ENCODE measurements around the gene CPNE6.

The CPNE6 gene

DNA sequence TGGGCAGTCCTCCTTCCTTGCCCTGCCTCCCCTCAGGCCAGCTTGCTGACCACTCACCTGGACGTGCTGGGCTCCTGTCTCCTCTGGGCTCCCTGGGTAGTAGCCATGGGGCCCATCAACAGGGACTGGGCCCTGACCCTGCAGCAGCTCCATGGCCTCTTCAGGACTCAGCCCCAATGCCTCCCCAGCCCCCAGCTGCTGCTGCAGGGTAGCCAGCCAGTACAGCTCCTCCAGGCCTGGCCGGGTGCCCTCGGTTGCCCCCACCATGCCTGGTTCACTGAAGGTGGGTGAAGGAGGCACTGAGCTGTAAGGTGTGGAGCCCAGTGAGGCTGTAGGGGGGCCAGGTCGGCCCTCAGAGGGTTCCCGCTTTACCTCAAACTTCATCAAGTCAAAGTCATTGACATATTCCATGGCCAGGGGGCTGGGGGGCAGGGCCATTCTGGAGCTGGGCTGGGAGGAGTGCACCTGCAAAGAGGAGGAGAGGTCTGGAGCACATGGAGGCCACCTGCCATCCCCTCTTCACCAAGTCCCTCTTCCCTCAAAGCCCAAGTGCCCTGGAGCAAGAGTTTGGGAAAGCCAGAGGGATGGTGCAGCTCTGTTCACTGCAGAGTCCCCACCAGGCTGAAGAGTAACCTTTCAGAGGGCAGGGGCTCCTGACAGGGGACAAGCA lies 11.2 kb downstream of the CPNE6 start:
- DNase-seq (ENCODE audit: low spot score) = no peak
- TF ChIP-seq, protein P1, sequence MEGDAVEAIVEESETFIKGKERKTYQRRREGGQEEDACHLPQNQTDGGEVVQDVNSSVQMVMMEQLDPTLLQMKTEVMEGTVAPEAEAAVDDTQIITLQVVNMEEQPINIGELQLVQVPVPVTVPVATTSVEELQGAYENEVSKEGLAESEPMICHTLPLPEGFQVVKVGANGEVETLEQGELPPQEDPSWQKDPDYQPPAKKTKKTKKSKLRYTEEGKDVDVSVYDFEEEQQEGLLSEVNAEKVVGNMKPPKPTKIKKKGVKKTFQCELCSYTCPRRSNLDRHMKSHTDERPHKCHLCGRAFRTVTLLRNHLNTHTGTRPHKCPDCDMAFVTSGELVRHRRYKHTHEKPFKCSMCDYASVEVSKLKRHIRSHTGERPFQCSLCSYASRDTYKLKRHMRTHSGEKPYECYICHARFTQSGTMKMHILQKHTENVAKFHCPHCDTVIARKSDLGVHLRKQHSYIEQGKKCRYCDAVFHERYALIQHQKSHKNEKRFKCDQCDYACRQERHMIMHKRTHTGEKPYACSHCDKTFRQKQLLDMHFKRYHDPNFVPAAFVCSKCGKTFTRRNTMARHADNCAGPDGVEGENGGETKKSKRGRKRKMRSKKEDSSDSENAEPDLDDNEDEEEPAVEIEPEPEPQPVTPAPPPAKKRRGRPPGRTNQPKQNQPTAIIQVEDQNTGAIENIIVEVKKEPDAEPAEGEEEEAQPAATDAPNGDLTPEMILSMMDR (conservative IDR thresholded peaks at IDR 0.05; ENCODE audit: low read depth) = no peak
- ChIA-PET POLR2A (ENCODE audit: low non-redundant PET) (interaction anchor here (0.6 kb wide), 1 partner anchor 20 kb away, joined by 3 read pairs; no protein-coding TSS in a partner anchor), CTCF (interaction anchor here (1.0 kb wide), 1 partner anchor 24 kb away, joined by 6 read pairs; no protein-coding TSS in a partner anchor)
- H3K27ac ChIP-seq = no peak overlapping the region

GRCh38 chr14:24083462-24083861 lies 12.1 kb downstream of the CPNE6 start:
- TF ChIP-seq, protein P1 (conservative IDR thresholded peaks at IDR 0.05; ENCODE audit: low read depth) = no peak
- ChIA-PET POLR2A (ENCODE audit: low non-redundant PET) (no interaction called here), CTCF (no interaction called here)
- no peak overlapping the region for H3K27ac ChIP-seq
- DNase-seq (ENCODE audit: low spot score) = no peak

DNA sequence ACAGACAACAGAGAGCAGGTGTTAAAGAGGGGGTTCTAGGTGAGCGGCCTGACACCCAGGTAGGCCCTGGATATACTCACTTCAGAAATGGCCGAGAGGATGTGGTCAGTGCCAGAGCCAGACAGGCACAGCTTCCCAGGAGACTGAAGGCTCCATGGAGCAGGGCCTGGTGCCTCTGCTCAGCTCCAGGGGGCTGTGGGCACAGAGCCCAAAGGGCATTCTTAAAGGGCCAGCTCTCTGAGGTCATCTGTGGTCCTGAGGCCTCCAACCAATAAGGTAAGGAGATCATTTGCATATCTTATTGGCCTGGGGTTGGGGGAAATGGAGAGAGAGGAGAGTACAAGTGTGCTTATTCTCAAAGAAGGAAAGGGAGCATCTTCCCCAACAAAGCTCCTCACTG lies 13.1 kb downstream of the CPNE6 start:
- CTCF ChIA-PET = interaction anchor here (0.6 kb wide), 2 partner anchors 73 to 1837 kb away, joined by 3 to 4 read pairs; no protein-coding TSS in a partner anchor
- no peak overlapping the region for H3K27ac ChIP-seq

GRCh38 chr14:24085215-24085614 lies 13.9 kb downstream of the CPNE6 start:
- POLR2A ChIA-PET (ENCODE audit: low non-redundant PET) = no interaction called here
- TF ChIP-seq, protein P1 (conservative IDR thresholded peaks at IDR 0.05; ENCODE audit: low read depth) = no peak
- no peak for DNase-seq (ENCODE audit: low spot score)
- CTCF ChIA-PET = interaction anchor here (0.6 kb wide), 2 partner anchors 74 to 1838 kb away, joined by 3 to 4 read pairs; no protein-coding TSS in a partner anchor
- H3K27ac ChIP-seq = no peak overlapping the region

More for the DNA sequence above, 13.1 kb downstream of the CPNE6 start:
- POLR2A ChIA-PET (ENCODE audit: low non-redundant PET) = no interaction called here
- TF ChIP-seq, protein P1 (conservative IDR thresholded peaks at IDR 0.05; ENCODE audit: low read depth) = no peak
- DNase-seq (ENCODE audit: low spot score) = no peak

DNA sequence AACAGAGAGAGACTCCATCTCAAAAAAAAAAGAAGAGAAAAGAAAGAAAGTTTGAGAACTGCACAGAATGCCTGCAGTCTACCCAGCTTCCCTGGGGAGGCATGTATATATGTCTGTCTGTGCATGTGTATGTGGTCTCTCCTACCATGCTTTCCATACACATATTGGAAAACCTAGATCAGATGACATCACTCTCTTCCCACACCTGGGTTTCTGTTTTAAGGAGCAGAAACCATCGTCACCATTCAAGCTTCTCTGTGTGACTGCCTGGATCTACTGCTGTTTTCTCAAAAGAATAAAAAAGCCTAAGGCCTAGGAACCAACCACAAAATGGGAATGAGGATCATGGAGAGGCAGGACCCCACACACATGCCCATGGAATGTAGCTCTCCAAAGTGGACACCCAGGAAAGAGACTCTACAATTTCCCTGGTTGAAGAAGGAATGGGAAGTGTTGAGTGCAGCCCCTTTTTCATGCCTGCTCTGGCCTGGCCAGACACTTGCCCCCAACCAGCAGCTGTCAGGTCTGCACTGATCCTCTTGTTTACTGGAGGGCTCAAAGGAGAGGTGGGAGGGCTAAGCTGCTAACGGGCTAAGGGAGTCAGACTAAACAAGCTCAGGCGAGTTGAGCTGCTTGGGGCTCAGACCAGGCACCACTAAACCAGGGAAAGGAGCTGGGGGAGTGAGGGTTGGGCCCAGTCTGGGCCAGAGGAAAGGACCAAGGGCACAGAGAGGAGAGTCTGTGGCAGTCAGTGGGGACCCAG lies 15.0 kb downstream of the CPNE6 start:
- ChIA-PET POLR2A (ENCODE audit: low non-redundant PET) (no interaction called here), CTCF (interaction anchor here (0.7 kb wide), 2 partner anchors 12 to 498 kb away, joined by 3 to 4 read pairs; no protein-coding TSS in a partner anchor)
- TF ChIP-seq, protein P1 (conservative IDR thresholded peaks at IDR 0.05; ENCODE audit: low read depth) = no peak
- H3K27ac ChIP-seq = no peak overlapping the region
- no peak for DNase-seq (ENCODE audit: low spot score)

DNA sequence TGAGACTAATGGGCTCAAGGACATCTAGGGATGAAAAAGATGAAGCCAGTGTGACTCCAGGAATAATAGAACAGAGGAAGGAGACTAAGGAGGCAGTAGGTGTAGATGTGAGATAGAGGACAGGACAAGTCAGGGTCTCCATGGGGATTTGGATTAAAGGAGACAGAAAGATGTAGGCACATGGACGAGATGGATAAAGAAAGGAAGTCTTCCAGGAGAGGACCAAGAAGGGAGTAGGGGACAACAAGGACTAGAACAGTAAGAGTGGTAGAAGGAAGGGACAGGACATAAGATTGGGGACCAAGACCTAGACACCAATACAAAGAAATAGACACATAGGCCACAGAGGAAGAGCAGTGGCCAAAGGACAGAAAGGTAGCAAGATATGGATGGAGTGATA lies 15.6 kb downstream of the CPNE6 start:
- TF ChIP-seq, protein P1 (conservative IDR thresholded peaks at IDR 0.05; ENCODE audit: low read depth) = no peak
- no peak for DNase-seq (ENCODE audit: low spot score)
- ChIA-PET POLR2A (ENCODE audit: low non-redundant PET) (no interaction called here), CTCF (no interaction called here)
- H3K27ac ChIP-seq = no peak overlapping the region
